NT2/D1 (cell line): ENCODE results near the gene ARHGEF19.

Source experiments
- SUZ12 ChIP-seq: IDR thresholded peaks from 2 replicates; pipeline ENCODE4 v1.6.1; 2011; ENCODE audit not compliant: insufficient read length, insufficient read depth; ENCODE audit errors: extremely low read depth
- YY1 ChIP-seq: IDR thresholded peaks from 2 replicates; pipeline ENCODE4 v1.6.1; 2011; ENCODE audit not compliant: insufficient read length, insufficient read depth
- ZNF274 ChIP-seq: IDR thresholded peaks from 2 replicates; pipeline ENCODE4 v1.6.1; 2011; ENCODE audit warnings: mild to moderate bottlenecking, low read depth, low read length

DNA sequence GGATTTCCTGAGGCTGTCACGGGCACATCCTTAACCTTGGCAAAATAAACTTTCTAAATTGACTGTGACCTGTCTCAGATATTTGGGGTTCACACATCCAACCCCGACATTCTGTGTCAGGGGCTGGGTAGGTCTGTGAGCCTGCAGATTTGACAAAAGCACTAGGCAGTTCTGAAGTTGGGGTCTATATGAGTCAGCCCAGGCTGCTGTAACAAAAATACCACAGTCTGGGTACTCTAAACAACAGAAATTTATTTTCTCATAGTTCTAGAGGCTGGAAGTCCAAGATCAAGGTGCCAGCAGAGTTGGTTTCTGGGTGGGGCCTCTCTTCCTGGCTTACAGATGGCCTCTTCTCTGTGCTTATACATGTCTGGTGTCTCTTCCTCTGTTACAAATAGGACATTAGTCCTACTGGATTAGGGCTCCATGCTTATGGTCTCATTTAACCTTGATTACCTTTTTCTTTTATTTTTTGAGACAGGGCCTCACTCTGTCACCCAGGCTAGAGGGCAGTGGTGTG is 27.6 kb upstream of the ARHGEF19 start:
- no peak for TF ChIP-seq ZNF274
- no peak for TF ChIP-seq SUZ12
- no peak for TF ChIP-seq YY1
